ENCODE results near the gene APOBEC4. TPM values are rescaled to one million over a fixed set of nuclear protein-coding genes. Genes with fewer than 3 reads are reported as not detected.

The APOBEC4 gene
- total RNA-seq, 4 donors from 2014 or later: not detected

- H3K36me3 ChIP-seq: no peaks in the 10 kb centered on the region
- no peaks in the 10 kb centered on the region for H3K27me3 ChIP-seq
- no peak for TF ChIP-seq POLR2AphosphoS5 (IDR thresholded peaks at IDR 0.05)
- TF ChIP-seq CTCF (IDR thresholded peaks at IDR 0.05): no peak
- TF ChIP-seq EP300 (IDR thresholded peaks at IDR 0.05): no peak
- no peak for TF ChIP-seq POLR2A (IDR thresholded peaks at IDR 0.05)
- peaks cover 3 to 31% (median 9%) of the 10 kb centered on the region in 3 donors for H3K4me1 ChIP-seq
- H3K9me3 ChIP-seq: no peaks in the 10 kb centered on the region
- 57 to 67% methylated on average over 3 of the region's 3 CpGs for WGBS, 2 donors (ENCODE audit: low coverage in 1 of 2)
- H3K27ac ChIP-seq: no peak overlapping the region
- H3K4me3 ChIP-seq: no peak overlapping the region
- ATAC-seq: no peak
These were observed 40.7 kb downstream of the APOBEC4 start for GRCh38 chr1:183612407-183612806.

- H3K4me1 ChIP-seq: peaks cover 3 to 31% (median 9%) of the 10 kb centered on the region in 3 donors
- no peak for ATAC-seq
- no peaks in the 10 kb centered on the region for H3K9me3 ChIP-seq
- no peak overlapping the region for H3K27ac ChIP-seq
- no peak overlapping the region for H3K4me3 ChIP-seq
- 62% methylated on average over 2 of the region's 2 CpGs for WGBS, 2 donors (ENCODE audit: low coverage in 1 of 2)
- H3K36me3 ChIP-seq: no peaks in the 10 kb centered on the region
- H3K27me3 ChIP-seq: no peaks in the 10 kb centered on the region
- no peak for TF ChIP-seq EP300 (IDR thresholded peaks at IDR 0.05)
These were observed 42.1 kb downstream of the APOBEC4 start for GRCh38 chr1:183611021-183611420.

GRCh38 chr1:183609759-183610452 is 43.2 kb downstream of the APOBEC4 start:
- no peak for ATAC-seq
- H3K9me3 ChIP-seq: no peaks in the 10 kb centered on the region
- TF ChIP-seq POLR2AphosphoS5 (IDR thresholded peaks at IDR 0.05): no peak
- no peak for TF ChIP-seq POLR2A (IDR thresholded peaks at IDR 0.05)
- TF ChIP-seq EP300 (IDR thresholded peaks at IDR 0.05): no peak
- peak overlapping the region; percentile 35 to 63 (median 56) for H3K27ac ChIP-seq
- H3K27me3 ChIP-seq: no peaks in the 10 kb centered on the region
- H3K4me1 ChIP-seq: peaks cover 3 to 31% (median 9%) of the 10 kb centered on the region in 3 donors
- 4 to 13% methylated on average over 2 to 3 of the region's 3 CpGs for WGBS, 2 donors (ENCODE audit: low coverage in 1 of 2)
- H3K4me3 ChIP-seq: no peak overlapping the region
- H3K36me3 ChIP-seq: no peaks in the 10 kb centered on the region

GRCh38 chr1:183609313-183609712 is 43.8 kb downstream of the APOBEC4 start:
- no peak for TF ChIP-seq POLR2A (IDR thresholded peaks at IDR 0.05)
- TF ChIP-seq EP300 (IDR thresholded peaks at IDR 0.05): no peak
- peak; percentile 26 to 70 (median 67) for TF ChIP-seq CTCF (IDR thresholded peaks at IDR 0.05)
- no peak for TF ChIP-seq POLR2AphosphoS5 (IDR thresholded peaks at IDR 0.05)
- Histone ChIP-seq H3K36me3 (no peaks in the 10 kb centered on the region), H3K4me1 (peaks cover 3 to 31% (median 9%) of the 10 kb centered on the region in 3 donors), H3K27ac (peak overlapping the region; percentile 35 to 63 (median 53)), H3K4me3 (no peak overlapping the region), H3K27me3 (no peaks in the 10 kb centered on the region), H3K9me3 (no peaks in the 10 kb centered on the region)
- ATAC-seq: peak; percentile 86
- WGBS, 2 donors (ENCODE audit: low coverage in 1 of 2): 0 to 7% methylated on average over 4 to 5 of the region's 5 CpGs

GRCh38 chr1:183607322-183607980 is 45.7 kb downstream of the APOBEC4 start:
- Histone ChIP-seq H3K36me3 (no peaks in the 10 kb centered on the region), H3K9me3 (no peaks in the 10 kb centered on the region), H3K27ac (no peak overlapping the region), H3K4me3 (no peak overlapping the region), H3K27me3 (no peaks in the 10 kb centered on the region), H3K4me1 (peaks cover 3 to 31% (median 9%) of the 10 kb centered on the region in 3 donors)
- WGBS, 2 donors (ENCODE audit: low coverage in 1 of 2): 74 to 94% methylated on average over 2 of the region's 2 CpGs
- TF ChIP-seq POLR2AphosphoS5 (IDR thresholded peaks at IDR 0.05): no peak
- no peak for TF ChIP-seq CTCF (IDR thresholded peaks at IDR 0.05)
- no peak for TF ChIP-seq EP300 (IDR thresholded peaks at IDR 0.05)
- no peak for ATAC-seq

- WGBS, 2 donors (ENCODE audit: low coverage in 1 of 2): no CpG with 5 or more reads among the region's 2 CpGs
- no peak overlapping the region for H3K4me3 ChIP-seq
- no peaks in the 10 kb centered on the region for H3K36me3 ChIP-seq
- TF ChIP-seq POLR2A (IDR thresholded peaks at IDR 0.05) (no peak), CTCF (IDR thresholded peaks at IDR 0.05) (no peak), EP300 (IDR thresholded peaks at IDR 0.05) (no peak), POLR2AphosphoS5 (IDR thresholded peaks at IDR 0.05) (no peak)
- ATAC-seq: no peak
- H3K27me3 ChIP-seq: no peaks in the 10 kb centered on the region
- H3K9me3 ChIP-seq: no peaks in the 10 kb centered on the region
- no peak overlapping the region for H3K27ac ChIP-seq
- H3K4me1 ChIP-seq: peaks cover 3 to 31% (median 9%) of the 10 kb centered on the region in 3 donors
These were observed 47.2 kb downstream of the APOBEC4 start for GRCh38 chr1:183605904-183606303.

Data from gastroesophageal sphincter (tissue), 4 donors.